OCI-LY3 (cell line): ENCODE data around the gene ATP9A.

Experiments
- H2AFZ ChIP-seq: fragments of 200-600, 300-600 bp; shearing (Covaris generic); 2 replicates; pipeline ENCODE4 v1.6.0; 2014; ENCODE audit warnings: antibody characterized with exemption, low read depth, low read length
- H3K27ac ChIP-seq: fragments of 200-600, 300-600 bp; sonication (generic); 2 replicates; pipeline ENCODE4 v1.5.1; 2014; ENCODE audit warnings: mild to moderate bottlenecking, low read length, moderate library complexity, mixed read lengths
- H3K27me3 ChIP-seq: fragments of 200-600, 300-600 bp; sonication (generic); 2 replicates; pipeline ENCODE4 v1.6.1; 2014; ENCODE audit warnings: low read depth, low read length, mixed read lengths
- H3K36me3 ChIP-seq: fragments of 200-600, 300-600 bp; sonication (generic); replicated peaks from 2 replicates; pipeline ENCODE3; 2014; ENCODE audit warnings: low read depth, low read length, mixed read lengths
- H3K4me1 ChIP-seq: fragments of 300-600, 200-600 bp; sonication (generic); 2 replicates; pipeline ENCODE4 v1.6.1; 2014; ENCODE audit warnings: low read length, mixed read lengths
- H3K4me2 ChIP-seq: fragments of 200-600, 300-600 bp; sonication (generic); 2 replicates; pipeline ENCODE4 v1.6.1; 2014; ENCODE audit warnings: low read length, mixed read lengths
- H3K4me3 ChIP-seq: fragments of 300-600, 200-600 bp; sonication (generic); 2 replicates; pipeline ENCODE4 v1.5.1; 2014; ENCODE audit warnings: antibody characterized with exemption, mild to moderate bottlenecking, low read length, moderate library complexity
- H3K79me2 ChIP-seq: fragments of 300-600, 200-600 bp; shearing (Covaris generic); 2 replicates; pipeline ENCODE4 v1.6.1; 2014; ENCODE audit warnings: mild to moderate bottlenecking, low read length, mixed read lengths
- H3K9ac ChIP-seq: fragments of 300-600, 200-600 bp; shearing (Covaris generic); 2 replicates; pipeline ENCODE4 v1.6.0; 2014; ENCODE audit warnings: mild to moderate bottlenecking, low read length, moderate library complexity
- H3K9me3 ChIP-seq: fragments of 200-600, 300-600 bp; shearing (Covaris generic); 2 replicates; pipeline ENCODE4 v1.6.1; 2014; ENCODE audit warnings: low read length, mixed read lengths; ENCODE audit not compliant: insufficient read depth
- H4K20me1 ChIP-seq: fragments of 200-600, 300-600 bp; sonication (generic); 2 replicates; pipeline ENCODE4 v1.6.1; 2016; ENCODE audit warnings: low read length, mixed read lengths; ENCODE audit not compliant: insufficient read depth
- CTCF ChIP-seq: fragments of 200-600, 300-600 bp; sonication (generic); IDR thresholded peaks from 2 replicates; pipeline ENCODE4 v1.5.1; 2014; ENCODE audit warnings: antibody characterized with exemption, low read length, low read depth
- EZH2phosphoT487 ChIP-seq: fragments of 200-600 bp; shearing (Covaris generic); IDR thresholded peaks from 2 replicates; pipeline ENCODE4 v1.6.1; 2018; ENCODE audit warnings: antibody characterized with exemption, mixed run types, low read depth

Gene ATP9A

GRCh38 chr20:51702556-51702955, 65.6 kb downstream of the ATP9A start:
- no peak overlapping the region for H3K4me3 ChIP-seq
- no peaks in the 10 kb centered on the region for H3K9me3 ChIP-seq
- H3K36me3 ChIP-seq, result no peaks in the 10 kb centered on the region
- H3K4me2 ChIP-seq, result no peak overlapping the region
- peaks cover 41% of the 10 kb centered on the region for H3K27me3 ChIP-seq
- no peak overlapping the region for H3K27ac ChIP-seq
- no peaks in the 10 kb centered on the region for H3K4me1 ChIP-seq
- H3K9ac ChIP-seq, result no peak overlapping the region
- H3K79me2 ChIP-seq, result no peaks in the 10 kb centered on the region
- TF ChIP-seq EZH2phosphoT487, result no peak
- TF ChIP-seq CTCF, result no peak
- no peak overlapping the region for H2AFZ ChIP-seq
- H4K20me1 ChIP-seq, result no peaks in the 10 kb centered on the region

GRCh38 chr20:51700809-51701285, 67.3 kb downstream of the ATP9A start:
- H3K4me2 ChIP-seq, result peak overlapping the region; percentile 33
- H3K9me3 ChIP-seq, result no peaks in the 10 kb centered on the region
- no peaks in the 10 kb centered on the region for H3K36me3 ChIP-seq
- H3K4me3 ChIP-seq, result no peak overlapping the region
- no peaks in the 10 kb centered on the region for H3K79me2 ChIP-seq
- H2AFZ ChIP-seq, result peak overlapping the region; percentile 83
- H3K27ac ChIP-seq, result no peak overlapping the region
- peaks cover 41% of the 10 kb centered on the region for H3K27me3 ChIP-seq
- H3K9ac ChIP-seq, result no peak overlapping the region
- TF ChIP-seq CTCF (peak; percentile 72), EZH2phosphoT487 (no peak)
- no peaks in the 10 kb centered on the region for H3K4me1 ChIP-seq
- H4K20me1 ChIP-seq, result no peaks in the 10 kb centered on the region

GRCh38 chr20:51698252-51698651, 69.9 kb downstream of the ATP9A start:
- peaks cover 30% of the 10 kb centered on the region for H3K27me3 ChIP-seq
- no peaks in the 10 kb centered on the region for H3K36me3 ChIP-seq
- no peaks in the 10 kb centered on the region for H4K20me1 ChIP-seq
- no peaks in the 10 kb centered on the region for H3K79me2 ChIP-seq
- no peak overlapping the region for H3K4me2 ChIP-seq
- H3K4me3 ChIP-seq, result no peak overlapping the region
- H2AFZ ChIP-seq, result no peak overlapping the region
- no peaks in the 10 kb centered on the region for H3K4me1 ChIP-seq
- TF ChIP-seq CTCF, result no peak
- TF ChIP-seq EZH2phosphoT487, result no peak
- no peak overlapping the region for H3K9ac ChIP-seq
- H3K27ac ChIP-seq, result no peak overlapping the region
- H3K9me3 ChIP-seq, result no peaks in the 10 kb centered on the region

GRCh38 chr20:51697096-51697826, 70.9 kb downstream of the ATP9A start:
- TF ChIP-seq EZH2phosphoT487 (no peak), CTCF (no peak)
- Histone ChIP-seq H3K27me3 (peaks cover 30% of the 10 kb centered on the region), H3K4me2 (no peak overlapping the region), H3K36me3 (no peaks in the 10 kb centered on the region), H4K20me1 (no peaks in the 10 kb centered on the region), H3K27ac (no peak overlapping the region), H3K9me3 (no peaks in the 10 kb centered on the region), H3K4me3 (no peak overlapping the region), H2AFZ (no peak overlapping the region), H3K79me2 (no peaks in the 10 kb centered on the region), H3K4me1 (no peaks in the 10 kb centered on the region), H3K9ac (no peak overlapping the region)
